Posterior cingulate gyrus (tissue), 11 donors: ENCODE results near the gene ALDH7A1.
"Not testable (repeated sequence)": the region's sequence is repeated elsewhere in the genome, so short reads cannot be mapped to it uniquely, and the experiment has no call there.

ENCODE experiments used
- DNase-seq, 10 donors: peaks; one replicate each; pipeline versions ENCODE4 v3.0.0 to v3.0.0-alpha.2; 2020 to 2021; ENCODE audit warnings: mixed read lengths in 3 of 10
- intact Hi-C: fragments of 100-400 bp; cut with DNase I; formaldehyde crosslinking; loops from one replicate; pipeline ENCODE4 v1.15.1; 2023

The ALDH7A1 gene

DNA sequence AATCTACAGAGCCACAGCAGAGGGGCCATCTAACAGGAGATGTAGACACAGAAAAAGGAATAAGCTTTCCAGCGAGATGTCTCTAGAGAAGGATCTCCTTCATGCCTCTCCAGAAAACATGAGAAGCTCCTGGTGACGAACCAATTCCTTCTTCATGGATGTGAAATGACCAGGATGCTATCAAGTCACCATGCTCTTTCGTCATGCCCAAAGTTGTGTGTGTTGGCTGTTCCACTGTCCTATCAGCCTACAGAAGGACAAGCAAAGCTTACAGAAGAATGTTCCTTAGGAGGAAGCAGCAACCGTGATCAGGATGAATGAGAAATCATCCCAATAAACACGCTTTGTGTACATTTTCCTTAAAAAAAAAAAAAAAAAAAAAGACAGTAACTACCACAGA, 54.4 kb downstream of the ALDH7A1 start:
- DNase-seq: no peak
- intact Hi-C loops: no loop called here

DNA sequence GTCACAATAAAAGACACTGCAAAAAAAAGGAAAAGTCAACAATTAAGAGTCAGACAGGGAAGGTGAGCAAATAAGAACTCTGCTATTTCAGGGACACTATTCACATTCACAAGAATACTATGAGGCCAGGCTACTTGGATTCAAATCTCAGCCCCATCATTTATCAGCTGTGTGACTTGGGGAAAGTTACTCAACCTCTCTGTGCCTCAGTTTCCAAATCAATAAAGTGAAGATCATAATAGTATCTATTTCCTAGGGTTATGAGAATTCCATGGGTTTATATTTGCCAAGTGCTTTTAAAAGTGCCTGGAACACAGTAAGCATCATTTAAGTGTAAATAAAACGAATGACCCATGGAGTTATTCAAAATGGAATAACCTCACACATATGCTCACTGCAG, 56.4 kb downstream of the ALDH7A1 start:
- no peak for DNase-seq
- intact Hi-C loops: loop anchor here (2.0 to 5.0 kb wide), 3 partner anchors 62 to 201 kb away; partner anchors contain the start of genes GRAMD2B and PHAX

DNA sequence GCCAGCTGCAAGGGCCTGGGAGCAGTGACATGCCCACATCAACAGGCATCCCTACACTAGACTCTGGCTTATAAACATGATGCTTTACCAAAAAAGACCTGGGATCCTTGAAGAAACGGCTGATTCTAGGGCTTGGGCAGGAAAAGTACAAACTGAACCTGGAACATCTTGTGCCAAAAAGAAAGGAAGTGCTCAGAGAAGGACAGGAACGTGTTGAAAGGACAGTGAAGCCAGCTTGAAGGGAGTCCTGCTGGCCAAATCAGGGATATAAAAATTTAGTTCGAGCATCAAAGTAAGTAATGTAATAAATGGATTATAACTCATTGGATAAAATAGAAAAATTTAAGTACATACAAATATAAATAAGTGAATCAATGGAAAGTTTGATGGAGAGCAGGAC, 58.1 kb downstream of the ALDH7A1 start:
- intact Hi-C loops: loop anchor here (5.0 kb wide), 2 partner anchors 115 to 200 kb away; partner anchors contain the start of gene GRAMD2B
- DNase-seq: no peak

DNA sequence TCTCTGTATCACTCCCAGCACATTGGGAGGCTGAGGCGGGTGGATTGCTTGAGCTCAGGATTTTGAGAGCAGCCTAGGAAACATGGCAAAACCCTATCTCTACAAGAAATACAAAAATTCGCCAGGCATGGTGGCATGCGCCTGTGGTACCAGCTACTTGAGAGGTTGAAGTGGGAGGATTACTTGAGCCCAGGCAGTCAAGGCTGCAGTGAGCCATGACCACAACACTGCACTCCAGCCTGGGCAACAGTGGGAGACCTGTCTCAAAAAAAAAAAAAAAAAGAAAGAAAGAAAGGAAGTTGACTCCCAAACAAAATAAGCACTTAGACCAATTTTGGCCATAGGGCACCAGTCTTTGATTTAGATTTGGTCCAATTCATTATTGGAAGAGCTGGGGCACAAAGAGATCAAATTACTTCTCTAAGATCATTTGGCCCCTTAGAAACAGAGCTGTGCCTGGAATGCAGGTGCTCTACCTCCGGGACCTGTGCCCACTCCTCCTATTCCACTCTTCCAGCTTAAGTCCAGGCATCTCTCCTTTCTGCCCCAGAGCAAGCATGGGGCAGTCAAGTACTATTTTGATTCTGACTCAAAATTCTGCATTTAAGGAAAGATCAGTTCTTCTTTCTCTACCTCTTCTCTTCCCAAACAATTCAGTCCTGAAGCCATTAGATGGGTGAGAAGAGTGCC, 59.0 kb downstream of the ALDH7A1 start:
- intact Hi-C loops: loop anchor here (5.0 kb wide), 2 partner anchors 114 to 199 kb away; partner anchors contain the start of gene GRAMD2B
- DNase-seq: no peak

DNA sequence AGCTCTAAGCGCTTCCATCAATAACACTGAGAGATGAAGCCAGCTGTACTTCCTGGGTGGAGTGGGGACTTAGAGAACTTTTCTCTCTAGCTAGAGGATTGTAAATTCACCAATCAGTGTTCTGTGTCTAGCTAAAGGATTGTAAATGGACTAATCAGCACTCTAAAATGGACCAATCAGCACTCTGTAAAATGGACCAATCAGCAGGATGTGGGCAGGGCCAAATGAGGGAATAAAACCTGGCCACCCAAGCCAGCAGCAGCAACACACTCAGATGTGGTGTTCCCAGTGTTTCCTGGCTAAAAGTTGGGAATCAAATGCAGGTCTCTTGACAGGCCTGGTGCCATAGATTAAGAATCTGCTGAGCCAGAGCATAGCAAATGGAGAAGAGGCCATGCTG, 60.5 kb downstream of the ALDH7A1 start:
- intact Hi-C loops: no loop called here
- no peak for DNase-seq

DNA sequence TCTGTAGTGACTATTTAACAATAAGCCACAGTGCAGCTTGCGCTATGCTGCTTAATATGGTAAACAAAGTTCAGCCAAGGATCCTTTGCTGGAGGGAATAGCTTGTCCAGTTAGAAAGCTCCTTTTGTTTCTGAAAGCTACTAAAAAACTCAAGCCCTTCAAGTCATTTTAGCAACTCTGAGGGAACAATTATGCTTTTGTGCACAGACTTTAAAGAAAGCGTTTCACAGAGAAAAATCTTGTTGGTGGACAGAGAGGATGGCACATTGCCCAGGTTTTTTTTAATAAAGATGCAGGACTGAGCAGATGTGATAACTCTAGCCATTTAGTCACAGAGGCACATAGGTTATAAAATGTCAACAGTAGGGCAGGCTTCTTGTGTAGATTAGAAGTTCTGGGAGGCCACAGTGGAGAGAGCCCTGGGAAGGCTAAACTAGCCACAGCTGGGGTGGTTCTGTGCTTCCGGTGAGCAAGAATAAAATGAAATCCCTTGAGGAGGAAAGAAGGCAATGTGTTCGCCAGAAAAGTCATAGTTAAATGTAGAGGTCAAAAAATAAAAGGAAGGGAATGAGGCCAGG, 63.4 kb downstream of the ALDH7A1 start:
- intact Hi-C loops: no loop called here
- no peak for DNase-seq

DNA sequence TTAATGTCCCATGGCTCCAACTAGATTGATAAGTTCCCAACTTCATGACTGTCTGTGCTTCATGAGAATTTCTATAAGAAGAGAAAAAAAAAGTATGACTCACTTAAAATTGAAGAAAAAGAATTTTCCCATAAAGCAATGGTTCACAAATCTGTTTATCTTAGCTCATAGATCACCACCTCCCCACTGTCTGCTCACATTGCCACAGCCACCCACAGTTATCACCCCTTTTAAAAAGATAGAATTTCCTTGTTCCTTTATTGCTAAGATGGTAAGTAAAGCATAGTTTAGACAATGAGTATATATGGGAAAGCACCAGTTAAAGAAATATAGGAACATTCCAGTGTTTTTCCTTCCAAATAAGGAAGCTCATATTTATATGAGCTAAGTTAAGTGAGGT, 67.1 kb downstream of the ALDH7A1 start:
- DNase-seq: no peak

DNA sequence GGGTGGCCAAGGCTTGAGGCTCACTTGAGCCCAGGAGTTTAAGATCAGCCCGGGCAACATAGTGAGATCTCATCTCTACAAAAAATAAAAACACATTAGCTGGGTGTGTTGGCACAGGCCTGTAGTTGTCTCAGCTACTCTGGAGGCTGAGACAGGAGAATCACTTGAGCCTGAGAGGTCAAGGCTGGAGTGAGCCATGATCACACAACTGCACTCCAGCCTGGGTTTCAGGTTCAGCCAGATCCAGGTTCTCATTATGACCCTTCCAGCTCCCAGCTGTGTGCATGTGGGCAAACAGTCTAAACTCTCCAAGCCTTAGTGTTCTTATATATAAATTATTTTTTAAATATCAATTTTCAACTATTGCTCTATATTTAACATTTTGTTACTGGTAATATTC, 67.9 kb downstream of the ALDH7A1 start:
- DNase-seq: no peak

More for the DNA sequence above, 67.1 kb downstream of the ALDH7A1 start:
- intact Hi-C loops: no loop called here

DNA sequence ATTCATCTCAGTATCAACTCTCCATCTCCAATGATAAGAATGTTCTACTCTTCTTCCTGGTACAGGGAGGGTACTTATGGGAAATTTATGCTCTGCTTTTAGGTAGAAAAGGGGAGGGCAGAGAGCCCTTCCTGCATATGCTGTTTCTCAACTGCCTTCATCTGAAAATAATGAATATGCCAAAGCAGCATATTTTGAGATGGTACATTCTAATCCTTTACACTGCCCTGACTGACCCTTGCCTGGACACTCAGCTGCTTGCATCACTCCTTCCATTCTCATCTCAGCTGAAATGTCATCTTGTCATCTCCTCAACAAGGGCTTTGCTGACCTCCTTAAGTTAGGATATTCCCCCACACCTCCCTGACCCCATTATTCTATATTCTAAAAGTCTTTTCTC, 68.5 kb downstream of the ALDH7A1 start:
- DNase-seq: peak in 1 of 10 donors; percentile 2
- intact Hi-C loops: no loop called here

More for the DNA sequence above, 67.9 kb downstream of the ALDH7A1 start:
- intact Hi-C loops: no loop called here

DNA sequence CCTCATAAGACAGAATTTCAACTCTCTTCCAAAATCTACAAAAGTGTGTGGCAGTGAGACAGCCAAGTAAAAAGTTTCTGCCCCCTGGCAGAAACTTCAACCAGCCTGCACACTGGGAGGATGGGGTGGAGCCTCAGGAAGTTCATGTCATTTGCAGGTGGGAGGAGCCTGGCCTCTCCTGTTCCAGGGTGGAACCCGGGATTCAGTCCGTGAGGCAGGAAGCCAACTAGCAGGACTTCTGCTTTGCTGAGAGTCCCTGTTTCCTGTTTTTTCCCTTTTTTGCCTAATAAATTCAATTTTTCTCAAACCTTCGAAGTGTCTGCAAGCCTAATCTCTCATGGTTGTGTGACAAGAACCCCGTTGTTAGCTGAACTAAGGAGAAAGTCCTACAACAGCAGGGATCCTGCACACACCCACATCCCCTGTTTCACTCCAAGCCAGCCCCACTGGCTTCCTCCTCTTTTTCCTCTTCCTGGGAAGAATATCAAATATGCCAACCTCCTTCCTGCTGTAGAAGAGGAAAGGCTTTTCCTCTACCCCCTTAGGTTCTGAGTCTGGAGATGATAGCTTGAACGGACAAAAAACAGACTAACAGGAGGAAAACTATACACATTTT, 69.3 kb downstream of the ALDH7A1 start:
- peak in 1 of 10 donors; percentile 63 for DNase-seq
- intact Hi-C loops: no loop called here

DNA sequence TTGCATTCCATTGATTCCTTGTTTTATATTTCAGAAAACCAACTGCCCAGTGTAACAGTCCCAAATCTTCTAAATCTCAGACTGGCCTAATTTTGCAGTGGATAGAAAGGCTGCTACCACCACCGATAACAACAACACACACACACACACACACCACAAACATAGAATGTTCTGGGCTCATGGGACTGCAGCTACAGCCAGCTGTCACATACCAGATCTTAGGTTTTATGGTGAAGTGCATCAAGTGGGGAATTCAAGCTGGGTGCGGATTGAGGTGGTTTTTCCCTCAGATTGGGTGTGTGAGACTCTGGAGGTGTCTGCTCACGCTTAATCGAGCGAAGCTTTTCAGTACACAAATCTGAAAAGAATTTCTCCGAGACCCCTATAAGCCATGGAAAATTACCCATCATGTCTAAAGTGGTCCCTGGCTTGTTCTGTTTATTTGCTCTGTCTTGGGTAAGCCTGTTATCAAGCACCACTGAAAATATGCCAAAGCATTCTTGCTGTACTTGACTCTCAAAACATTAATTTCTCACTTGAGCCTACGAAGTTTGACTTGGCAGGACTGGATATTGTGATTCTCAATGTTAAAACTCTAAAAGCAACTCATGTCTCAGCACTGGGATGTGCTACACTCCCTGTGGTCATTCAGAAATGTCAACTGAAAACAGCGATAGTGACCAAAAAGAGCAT, 71.1 kb downstream of the ALDH7A1 start:
- intact Hi-C loops: no loop called here
- peak in 1 of 10 donors; percentile 2 for DNase-seq

DNA sequence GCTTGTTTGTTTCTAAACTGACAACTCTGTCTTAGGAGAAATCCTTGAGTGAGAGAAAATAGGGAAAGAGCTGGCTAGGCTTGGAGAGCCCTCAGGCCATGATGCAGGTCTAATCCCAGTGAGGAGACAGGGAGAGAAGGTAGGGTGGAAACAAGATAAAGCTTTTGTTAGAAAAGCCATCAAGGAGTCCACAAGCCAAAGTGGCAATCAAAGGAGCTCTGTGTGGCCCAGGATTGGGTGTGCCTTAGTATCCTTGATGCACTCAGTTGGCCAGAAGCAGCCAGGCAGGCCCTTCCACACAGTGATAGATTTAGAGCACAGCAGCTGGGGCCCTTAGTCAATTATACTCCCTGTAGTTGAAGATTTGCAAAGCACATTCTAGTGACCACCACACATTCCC, 73.9 kb downstream of the ALDH7A1 start:
- DNase-seq: peak in 1 of 10 donors; percentile 37
- intact Hi-C loops: no loop called here

DNA sequence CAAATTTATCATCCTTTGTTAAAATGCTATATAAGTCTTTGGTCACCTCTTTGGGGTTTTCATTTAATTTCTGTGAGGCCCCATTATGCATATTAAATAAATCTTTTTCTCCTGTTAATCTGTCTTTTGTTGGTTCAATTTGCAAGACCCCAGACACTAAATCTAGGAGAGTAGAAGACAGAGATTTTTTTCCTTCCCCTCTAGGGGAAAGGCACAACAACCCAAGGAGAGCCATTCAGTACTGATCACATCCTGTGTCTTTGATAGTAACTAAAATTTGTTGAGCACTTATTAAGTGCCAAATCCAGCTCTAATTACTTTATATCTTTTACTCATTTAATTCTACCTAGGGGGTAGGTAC, 74.4 kb downstream of the ALDH7A1 start:
- intact Hi-C loops: no loop called here
- DNase-seq: no peak

DNA sequence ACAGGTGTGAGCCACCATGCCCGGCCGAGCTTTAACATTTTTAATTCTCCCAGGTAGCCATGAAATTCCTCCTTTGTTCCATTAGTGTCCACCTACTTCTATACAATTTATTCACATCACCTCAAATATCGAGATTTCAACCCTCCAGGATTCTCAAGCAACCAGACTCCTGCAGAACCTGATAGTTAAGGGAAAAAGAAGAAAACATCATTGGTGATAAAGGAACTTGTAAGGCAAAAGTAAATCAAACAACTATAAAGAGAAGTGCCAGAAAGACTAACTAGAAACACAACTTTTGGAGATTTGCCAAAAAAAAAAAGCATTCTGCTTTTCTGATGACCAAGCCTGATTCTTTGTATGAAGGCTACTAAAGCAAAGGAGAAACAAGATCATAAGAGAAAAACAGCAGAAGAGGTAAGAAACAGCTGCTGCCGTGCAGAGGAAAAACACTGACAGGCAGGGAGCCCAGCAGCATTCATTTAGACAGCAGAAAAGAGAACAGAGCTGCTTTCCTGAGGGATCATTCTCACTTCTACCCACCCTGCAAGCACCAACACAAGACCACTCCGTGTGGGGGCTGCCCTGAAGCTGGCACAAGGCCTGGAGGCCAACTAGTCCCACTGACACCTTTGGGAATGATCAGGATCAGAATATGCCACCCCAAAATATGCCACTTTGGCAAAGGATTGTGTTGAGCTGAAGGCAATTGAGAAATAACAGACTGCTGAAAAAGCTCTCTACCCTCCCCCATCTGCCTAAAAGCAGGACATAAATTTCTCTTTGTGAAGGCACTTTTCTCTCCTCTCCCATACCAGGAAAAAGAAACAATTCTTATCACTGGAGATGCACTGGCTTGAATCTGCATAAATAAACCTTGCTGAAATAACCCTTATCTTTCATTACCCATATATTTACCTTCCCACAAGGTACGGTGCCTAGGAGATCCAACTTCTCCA, 75.1 kb downstream of the ALDH7A1 start:
- DNase-seq: peak in 7 of 10 donors; percentile 38 to 92 (median 61)
- intact Hi-C loops: no loop called here

DNA sequence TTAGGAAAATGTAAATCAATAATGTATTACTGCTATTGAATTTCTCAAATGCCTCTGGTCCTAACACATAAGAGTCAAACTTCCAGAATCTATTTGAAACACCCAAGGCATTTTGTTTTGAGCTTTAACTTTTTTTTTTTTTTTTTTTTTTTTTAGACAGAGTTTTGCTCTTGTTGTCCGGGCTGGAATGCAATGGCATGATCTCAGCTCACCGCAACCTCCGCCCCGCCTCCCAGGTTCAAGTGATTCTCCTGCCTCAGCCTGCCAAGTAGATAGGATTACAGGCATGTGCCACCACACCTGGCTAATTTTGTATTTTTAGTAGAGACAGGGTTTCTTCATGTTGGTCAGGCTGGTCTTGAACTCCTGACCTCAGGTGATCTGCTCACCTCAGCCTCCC, 75.8 kb downstream of the ALDH7A1 start:
- intact Hi-C loops: not testable (repeated sequence)

DNA sequence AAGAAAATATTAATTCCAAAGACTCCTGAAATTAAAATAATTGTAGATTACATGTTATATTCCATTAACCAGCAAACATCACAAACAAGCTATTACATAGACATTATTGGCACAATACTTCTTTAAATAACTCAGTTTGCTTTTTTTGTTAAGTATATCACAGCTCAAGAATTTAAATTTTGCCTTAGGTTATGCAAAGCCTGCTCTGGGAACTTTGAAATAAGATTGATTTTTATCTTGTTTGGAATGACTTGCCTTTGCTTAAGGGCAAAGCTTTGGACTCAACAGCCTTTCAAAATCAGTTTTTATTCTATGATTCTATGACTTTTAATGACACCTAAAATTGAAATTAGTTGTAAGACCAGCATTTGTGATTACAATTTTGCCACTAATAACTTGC, 78.2 kb downstream of the ALDH7A1 start:
- no peak for DNase-seq
- intact Hi-C loops: no loop called here

More for the DNA sequence above, 75.8 kb downstream of the ALDH7A1 start:
- DNase-seq: not testable (repeated sequence)

DNA sequence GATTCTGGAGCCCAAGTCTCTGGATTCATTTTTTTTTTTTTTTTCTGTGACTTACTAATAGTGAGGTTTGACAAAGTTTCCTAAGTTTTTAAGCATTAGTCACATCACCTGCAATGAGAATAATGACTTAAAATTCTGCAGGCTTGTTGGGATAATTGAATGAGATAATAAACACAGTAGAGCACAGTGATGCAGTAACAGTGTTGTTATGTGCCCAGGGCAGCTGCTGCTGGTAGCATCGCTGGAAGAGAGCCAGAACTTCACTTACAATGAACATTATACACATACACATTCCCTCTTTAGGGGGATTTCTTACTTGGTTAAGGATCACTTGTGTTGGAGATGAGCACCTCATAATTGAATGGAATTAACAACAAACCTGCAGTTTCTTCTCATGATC, 78.9 kb downstream of the ALDH7A1 start:
- intact Hi-C loops: no loop called here
- DNase-seq: no peak

DNA sequence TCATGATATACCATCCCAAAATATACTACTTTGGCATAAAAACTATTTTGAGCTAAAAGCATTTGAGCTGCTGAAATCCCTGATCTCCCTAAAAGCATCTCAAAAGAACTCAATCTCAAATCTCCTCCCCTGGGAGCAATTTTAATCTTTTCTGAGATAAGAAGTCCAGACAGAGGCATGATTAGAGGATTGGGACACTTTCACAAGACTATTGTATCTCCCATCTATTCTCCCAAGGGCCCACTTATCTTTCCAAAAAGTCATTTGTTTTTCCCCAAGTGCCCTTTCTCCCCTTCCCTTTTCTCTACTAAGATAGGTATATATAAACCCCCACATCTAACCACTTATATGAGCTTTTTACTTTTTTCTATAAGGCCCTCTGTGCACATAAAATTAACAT, 79.7 kb downstream of the ALDH7A1 start:
- intact Hi-C loops: no loop called here

DNA sequence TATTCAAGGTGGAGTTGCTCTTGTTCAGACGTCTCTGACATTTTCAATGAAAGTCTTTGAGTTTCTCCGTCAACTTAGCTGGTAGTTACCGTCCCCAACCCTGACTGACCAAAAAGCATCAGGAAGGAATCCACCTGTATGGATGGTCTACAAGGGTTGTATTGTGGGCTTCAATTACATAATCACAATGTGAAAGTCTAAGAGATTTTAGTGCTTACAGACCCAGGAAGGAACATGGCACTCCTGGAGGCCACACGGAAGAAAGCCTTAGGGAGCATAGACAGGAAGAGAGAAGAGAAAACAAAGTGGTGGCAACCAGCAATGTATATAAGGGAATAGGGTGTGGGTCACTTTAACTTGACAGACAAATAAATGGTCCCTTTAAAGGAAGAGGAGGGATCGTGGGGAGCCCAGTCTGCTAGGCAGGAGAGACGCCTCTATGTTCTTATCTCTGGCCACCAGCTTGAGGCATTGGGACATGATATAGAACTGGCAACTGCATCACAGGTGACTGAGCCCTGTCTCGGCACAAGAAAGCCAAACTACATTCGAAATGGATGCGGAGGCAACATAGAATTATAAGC, 80.4 kb downstream of the ALDH7A1 start:
- intact Hi-C loops: no loop called here
- no peak for DNase-seq

More for the DNA sequence above, 79.7 kb downstream of the ALDH7A1 start:
- no peak for DNase-seq

DNA sequence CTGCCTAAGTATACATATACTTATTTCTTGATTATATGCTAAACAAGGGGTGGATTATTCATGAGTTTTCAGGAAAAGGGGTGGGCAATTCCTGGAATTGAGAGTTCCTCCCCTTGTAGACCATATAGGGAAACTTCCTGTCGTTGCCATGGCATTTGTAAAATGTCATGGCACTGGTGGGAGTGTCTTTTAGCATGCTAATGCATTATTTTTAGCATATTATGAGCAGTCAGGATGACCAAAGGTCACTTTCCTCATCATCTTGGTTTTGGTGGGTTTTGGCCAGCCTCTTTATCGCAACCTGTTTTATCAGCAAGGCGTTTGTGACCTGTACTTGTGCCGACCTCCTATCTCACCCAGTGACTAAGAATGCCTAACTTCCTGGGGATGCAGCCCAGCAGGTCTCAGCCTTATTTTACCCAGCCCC, 80.9 kb downstream of the ALDH7A1 start:
- no peak for DNase-seq
- intact Hi-C loops: no loop called here
